Sigmoid colon (tissue), 4 donors: ENCODE data around the gene MRPS27.

Experiments
- EP300 ChIP-seq, 4 donors: sonication (generic); formaldehyde crosslinking; IDR thresholded peaks; one replicate each; pipeline ENCODE4 v1.6.1; 2017; ENCODE audit warnings: antibody characterized with exemption in 4 of 4
- POLR2A ChIP-seq, 2 donors: fragments of 450-650 bp; IDR thresholded peaks; one replicate each; pipeline ENCODE4 v1.6.1; 2016; ENCODE audit warnings: antibody characterized with exemption in 2 of 2, mild to moderate bottlenecking in 2 of 2, moderate library complexity in 2 of 2
- TF ChIP-seq, protein P1 (sequence below), 4 experiments: fragments of 450-650 bp in 3 of 4; fragments of 200-600 bp in 1 of 4; IDR thresholded peaks; one replicate each; pipeline ENCODE4 v1.5.1; 2016 to 2019; ENCODE audit warnings: antibody characterized with exemption in 4 of 4, mild to moderate bottlenecking in 3 of 4, moderate library complexity in 2 of 4

DNA sequence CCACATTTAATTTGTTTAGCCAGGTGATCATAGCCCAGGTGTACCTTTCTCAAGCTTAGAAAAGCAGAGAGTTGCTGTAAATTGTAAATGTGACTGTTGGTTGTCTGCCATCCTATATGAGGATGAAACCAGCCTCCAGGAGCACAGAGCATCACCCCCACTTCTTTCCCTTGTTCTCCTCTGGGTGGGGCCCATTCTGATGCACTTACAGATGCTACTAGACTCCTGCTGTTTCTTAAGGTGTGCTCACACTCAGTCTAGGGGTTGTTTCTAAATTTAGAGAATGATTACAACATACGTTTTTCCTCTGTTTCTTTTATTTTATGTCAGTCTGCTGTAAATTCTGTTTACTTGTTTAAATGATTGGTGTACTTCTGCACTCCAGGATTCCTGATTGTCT lies 10.7 kb upstream of the MRPS27 start:
- TF ChIP-seq POLR2A (IDR thresholded peaks at IDR 0.05) = no peak
- TF ChIP-seq, protein P1, sequence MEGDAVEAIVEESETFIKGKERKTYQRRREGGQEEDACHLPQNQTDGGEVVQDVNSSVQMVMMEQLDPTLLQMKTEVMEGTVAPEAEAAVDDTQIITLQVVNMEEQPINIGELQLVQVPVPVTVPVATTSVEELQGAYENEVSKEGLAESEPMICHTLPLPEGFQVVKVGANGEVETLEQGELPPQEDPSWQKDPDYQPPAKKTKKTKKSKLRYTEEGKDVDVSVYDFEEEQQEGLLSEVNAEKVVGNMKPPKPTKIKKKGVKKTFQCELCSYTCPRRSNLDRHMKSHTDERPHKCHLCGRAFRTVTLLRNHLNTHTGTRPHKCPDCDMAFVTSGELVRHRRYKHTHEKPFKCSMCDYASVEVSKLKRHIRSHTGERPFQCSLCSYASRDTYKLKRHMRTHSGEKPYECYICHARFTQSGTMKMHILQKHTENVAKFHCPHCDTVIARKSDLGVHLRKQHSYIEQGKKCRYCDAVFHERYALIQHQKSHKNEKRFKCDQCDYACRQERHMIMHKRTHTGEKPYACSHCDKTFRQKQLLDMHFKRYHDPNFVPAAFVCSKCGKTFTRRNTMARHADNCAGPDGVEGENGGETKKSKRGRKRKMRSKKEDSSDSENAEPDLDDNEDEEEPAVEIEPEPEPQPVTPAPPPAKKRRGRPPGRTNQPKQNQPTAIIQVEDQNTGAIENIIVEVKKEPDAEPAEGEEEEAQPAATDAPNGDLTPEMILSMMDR (IDR thresholded peaks at IDR 0.05) = no peak
- TF ChIP-seq EP300 (IDR thresholded peaks at IDR 0.05) = no peak
